Measurements from ENCODE around the gene IDH3B.
A peak's percentile ranks its signal among the peaks of the same experiment; 100 is the strongest.
"Not testable (repeated sequence)": the region's sequence is repeated elsewhere in the genome, so short reads cannot be mapped to it uniquely, and the experiment has no call there.

Gene IDH3B

DNA sequence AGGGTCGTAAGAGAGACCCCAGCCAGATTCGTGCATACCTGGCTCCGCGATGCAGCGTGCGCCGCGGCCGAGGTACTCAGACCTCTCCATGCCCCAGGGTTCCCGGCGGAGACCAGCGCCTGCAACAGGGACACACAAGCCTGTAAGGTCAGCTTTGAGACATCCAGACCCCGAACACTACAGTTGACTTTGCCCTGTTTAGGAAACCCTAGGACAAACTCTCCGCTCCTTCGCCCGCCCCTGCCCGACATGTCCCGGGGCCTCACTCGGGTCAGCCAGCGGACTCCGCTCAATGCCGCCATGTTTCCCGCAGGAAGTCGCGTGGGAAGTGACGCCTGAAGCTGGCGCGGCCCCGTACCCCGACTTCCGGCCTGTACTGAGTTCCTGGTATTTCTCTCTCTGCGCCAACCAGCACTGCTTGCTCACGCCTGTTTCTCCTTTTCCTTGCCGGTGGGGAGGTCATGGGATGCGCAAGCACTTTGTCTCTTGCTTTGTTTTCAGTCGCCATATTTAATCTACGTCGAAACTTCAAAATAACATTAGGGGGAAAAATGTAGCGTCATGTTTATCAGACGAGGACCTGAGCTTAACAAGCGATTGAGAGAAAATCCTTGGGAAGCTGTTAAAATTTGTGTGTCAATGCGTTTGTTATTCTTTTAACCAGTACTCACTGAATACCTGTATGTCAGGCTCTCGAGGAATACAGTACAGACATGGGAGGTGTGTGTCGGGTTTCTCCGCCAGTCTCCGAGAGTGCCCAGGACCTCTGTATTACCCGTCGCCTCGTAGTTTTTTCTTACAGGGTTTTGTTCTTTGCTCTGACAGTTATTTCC lies at the start of gene IDH3B:
TSS of gene IDH3B (minus strand) at position 330 of the 833 bp plus-strand sequence. CDS start at position 302, 28 bp downstream.
- DNase-seq (ENCODE audit: low spot score): peak; percentile 96

DNA sequence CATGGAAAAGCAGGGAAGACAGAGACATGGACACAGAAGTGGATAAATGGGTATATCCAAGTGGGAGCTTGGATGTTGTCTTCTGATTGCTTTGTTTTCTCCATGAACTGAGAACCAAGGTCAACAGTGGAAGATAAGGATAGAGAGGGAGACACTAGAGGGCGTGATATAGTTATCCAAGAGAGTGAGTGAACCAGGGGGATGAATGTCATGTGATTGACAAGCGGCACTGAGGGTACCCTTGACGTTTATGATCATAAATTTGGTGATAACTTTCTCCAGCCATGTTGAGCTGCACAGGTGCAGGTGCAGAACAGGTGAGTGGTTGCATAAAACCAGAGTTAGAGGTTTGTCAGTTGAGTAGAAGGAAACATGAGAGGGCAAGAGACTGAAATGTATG lies 49.3 kb upstream of the IDH3B start:
- DNase-seq (ENCODE audit: low spot score): no peak

GRCh38 chr20:2709205-2709981 lies 45.4 kb upstream of the IDH3B start:
- DNase-seq (ENCODE audit: low spot score): no peak

DNA sequence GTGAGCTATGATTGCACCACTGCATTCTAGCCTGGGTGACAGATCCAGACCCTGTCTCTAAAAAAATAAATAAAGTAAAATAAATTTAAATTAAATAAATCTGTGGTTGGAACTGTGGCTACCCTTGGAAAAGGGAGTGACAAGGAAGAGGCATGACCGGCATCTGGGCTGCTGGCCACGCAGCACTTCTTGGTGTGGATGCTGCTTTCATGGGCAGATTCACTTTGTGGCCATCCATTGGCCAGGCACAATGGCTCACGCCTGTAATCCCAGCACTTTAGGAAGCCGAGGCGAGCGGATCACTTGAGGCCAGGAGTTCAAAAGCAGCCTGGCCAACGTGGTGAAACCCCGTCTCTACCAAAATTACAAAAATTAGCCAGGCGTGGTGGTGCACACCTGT lies 44.6 kb upstream of the IDH3B start:
- DNase-seq (ENCODE audit: low spot score): no peak

DNA sequence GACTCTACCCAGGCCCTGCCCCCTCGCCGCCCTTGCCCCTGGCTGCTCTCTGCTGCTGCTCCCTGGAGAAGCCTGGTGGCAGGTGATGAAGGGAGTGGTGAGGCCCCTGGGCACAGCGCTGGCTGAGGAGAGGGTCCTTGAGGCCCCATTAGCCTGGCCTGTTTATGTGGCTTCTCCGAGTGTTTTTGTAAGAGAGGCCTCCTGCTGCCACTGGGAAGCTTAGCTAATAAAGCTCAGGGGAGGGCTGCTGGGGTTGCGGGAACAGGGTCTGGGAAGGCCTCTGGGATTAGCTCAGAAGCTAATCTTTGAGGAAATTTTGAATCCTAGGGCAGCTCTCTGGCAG lies 44.0 kb upstream of the IDH3B start:
- no peak for DNase-seq (ENCODE audit: low spot score)

GRCh38 chr20:2707353-2708072 lies 43.5 kb upstream of the IDH3B start:
- no peak for DNase-seq (ENCODE audit: low spot score)

DNA sequence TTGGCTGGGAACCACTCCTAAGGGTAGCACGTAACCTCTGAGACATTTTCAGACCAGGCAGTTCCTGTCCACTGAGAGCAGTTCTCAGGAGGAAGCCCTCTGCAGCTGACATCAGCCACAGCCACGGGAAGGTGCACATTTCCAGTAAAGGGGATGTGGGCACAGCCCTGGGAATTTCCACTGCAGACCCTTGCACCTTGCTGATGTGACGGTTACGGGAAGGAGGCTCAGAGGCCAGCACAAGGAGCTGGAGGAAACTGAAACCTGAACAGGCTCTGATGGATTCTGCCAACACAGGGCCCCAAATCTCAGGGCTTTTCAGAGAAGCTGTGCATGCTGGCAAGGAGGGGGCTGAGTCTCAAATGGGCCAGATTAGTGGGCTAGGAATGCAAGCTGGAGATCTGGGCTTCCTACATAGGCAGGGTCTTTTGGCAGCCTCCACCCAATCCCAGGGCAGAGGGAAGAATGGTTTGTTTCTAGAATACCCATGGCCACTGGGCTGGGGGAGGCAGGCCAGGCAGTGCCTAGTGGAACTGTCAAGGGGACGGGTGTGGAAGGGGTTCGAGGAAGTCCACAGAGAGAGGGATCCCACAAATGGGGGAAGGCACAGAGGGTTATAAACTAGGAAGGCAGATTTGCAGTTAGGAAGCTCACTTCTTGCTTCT lies 42.8 kb upstream of the IDH3B start:
- no peak for DNase-seq (ENCODE audit: low spot score)

GRCh38 chr20:2705931-2706645 lies 42.1 kb upstream of the IDH3B start:
- no peak for DNase-seq (ENCODE audit: low spot score)

- DNase-seq (ENCODE audit: low spot score): no peak
Measured at GRCh38 chr20:2703716-2704475, 39.9 kb upstream of the IDH3B start.

DNA sequence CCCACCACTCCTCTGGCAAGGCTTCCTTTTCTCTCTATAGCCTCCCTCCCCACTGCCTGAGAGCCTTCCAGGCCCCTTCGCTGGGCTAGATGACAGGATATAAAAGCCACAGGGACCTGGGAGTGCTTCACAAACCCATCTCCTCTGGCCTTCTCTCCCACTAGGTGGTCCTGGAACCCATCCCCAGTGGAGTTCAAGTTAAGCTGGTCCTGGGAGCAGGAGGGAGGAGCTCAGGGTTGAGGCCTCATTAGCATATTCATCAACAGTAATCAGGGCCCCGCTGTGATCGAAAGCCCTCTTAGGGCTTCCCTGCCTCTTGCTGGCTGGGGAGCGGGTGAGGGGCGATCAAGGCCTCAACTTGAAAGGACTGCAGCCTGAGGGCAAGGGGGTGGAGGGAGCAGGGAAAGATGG lies 37.7 kb upstream of the IDH3B start:
- DNase-seq (ENCODE audit: low spot score): no peak

- DNase-seq (ENCODE audit: low spot score): no peak
Measured at GRCh38 chr20:2700913-2701620, 37.1 kb upstream of the IDH3B start.

DNA sequence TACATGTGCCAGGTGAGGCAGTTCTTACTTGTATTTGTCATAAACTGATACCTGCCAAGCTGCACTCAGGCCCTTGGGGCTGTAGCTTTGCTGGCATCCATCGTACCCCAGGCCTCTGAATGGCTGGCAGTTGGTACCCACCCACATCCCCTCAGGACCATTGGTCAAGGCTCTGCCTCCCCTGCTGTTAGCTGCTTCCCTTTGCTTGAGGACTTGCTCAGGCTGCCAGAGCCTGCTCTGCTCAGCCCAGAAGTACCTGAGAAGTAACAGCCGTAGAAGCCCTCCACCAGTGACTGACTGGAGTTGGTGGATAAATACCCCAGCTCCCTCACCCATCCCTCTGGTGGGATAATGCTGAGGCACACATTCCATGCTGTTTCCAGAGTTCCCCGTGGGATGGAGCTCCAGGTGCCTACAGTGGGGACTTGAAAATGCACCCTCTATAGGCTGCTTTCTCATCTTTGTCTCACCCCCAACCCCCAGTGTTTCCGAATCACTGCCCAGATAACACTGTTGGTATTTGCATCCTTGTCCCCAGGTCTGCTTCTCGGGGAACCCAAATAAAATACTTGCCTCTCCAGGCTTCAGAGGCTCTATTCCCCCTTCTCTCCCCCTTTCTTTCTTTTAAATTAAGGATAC lies 35.9 kb upstream of the IDH3B start:
- no peak for DNase-seq (ENCODE audit: low spot score)

DNA sequence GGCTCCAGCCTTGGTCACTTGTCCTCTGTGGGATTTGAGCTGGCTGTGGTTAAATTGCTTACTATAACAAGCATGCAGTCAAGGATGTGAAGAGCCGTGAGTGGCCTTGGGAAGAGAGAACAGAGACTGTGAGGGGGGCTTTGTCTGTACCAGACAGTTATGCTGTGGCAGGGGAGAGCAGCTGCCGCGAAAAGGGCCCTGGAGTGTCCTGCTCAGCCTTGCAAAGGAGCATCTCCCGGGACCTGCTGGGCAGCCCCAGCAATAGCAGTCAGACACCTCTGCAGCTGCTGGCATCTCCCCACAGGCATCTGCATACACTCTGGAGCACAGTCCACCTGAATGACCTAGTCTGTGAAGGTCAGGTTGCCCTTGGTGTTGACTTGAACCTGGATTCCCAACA lies 34.9 kb upstream of the IDH3B start:
- no peak for DNase-seq (ENCODE audit: low spot score)

DNA sequence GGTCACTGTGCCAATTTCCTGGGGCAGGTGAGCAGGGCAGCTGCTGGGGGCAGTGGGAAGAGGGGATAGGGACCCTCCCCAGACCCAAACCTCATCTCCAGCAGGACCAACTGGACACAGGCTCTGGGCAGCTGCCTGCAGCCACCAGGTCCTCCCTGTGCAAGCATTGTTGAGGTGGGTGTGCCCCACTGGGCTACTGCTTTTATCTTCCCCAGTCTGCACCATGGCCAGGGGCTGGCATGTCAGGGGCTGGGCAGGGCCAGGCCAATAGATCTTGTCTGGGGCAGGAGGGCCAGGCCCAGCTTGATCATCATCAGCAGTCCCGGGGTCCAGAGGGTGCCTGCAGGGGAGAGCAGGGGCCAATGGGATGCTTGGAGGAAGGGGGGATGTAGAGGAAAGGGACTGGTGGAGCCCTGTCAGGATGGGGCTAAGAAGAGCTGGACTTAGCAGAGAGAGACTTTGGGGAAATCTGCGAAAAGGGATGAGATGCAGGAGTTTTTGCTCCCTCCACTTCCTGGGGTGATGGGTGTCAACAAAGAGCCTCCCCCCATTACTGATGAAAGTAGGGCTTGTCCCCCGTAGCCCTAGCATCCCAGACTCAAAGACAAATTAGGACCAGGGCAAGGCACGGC lies 34.3 kb upstream of the IDH3B start:
- DNase-seq (ENCODE audit: low spot score): no peak

GRCh38 chr20:2697768-2698167 lies 33.8 kb upstream of the IDH3B start:
- DNase-seq (ENCODE audit: low spot score): no peak

GRCh38 chr20:2696646-2697045 lies 32.6 kb upstream of the IDH3B start:
- DNase-seq (ENCODE audit: low spot score): no peak

DNA sequence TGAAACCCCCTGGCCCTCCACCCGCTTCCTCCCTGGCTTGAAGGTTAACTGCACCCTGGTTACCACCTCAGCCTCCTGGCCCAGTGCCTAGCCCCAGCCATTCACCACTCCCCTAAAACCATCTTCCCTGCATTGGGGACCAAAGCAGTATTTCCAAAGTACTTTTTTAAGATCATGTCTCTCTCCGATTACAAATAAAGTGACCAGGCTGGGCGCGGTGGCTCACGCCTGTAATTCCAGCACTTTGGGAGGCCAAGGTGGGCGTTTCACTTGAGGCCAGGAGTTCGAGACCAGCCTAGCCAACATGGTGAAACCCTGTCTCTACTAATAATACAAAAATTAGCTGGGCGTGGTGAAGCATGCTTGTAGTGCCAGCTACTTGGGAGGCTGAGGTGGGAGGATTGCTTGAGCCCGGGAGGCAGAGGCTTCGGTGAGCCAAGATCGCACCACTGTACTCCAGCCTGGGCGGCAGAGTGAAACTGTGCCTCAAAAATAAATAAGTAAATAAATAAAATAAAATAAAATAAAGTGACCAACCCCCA lies 32.0 kb upstream of the IDH3B start:
- DNase-seq (ENCODE audit: low spot score): not testable (repeated sequence)

GRCh38 chr20:2695206-2695983 lies 31.4 kb upstream of the IDH3B start:
- no peak for DNase-seq (ENCODE audit: low spot score)
